Brain microvascular endothelial cell (primary cell): ENCODE data around the gene PRTFDC1.

Source experiments
- DNase-seq: peaks from one replicate; pipeline ENCODE4 v3.0.0-alpha.2; 2020
- H3K27ac ChIP-seq: fragments of 250-450 bp; sonication (Bioruptor Pico); 2 replicates; pipeline ENCODE4 v1.5.1; 2020; ENCODE audit warnings: mild to moderate bottlenecking, moderate library complexity
- H3K27me3 ChIP-seq: fragments of 250-450 bp; sonication (Bioruptor Pico); replicated peaks from 2 replicates; pipeline ENCODE4 v1.5.1; 2020; ENCODE audit warnings: mild to moderate bottlenecking
- H3K36me3 ChIP-seq: fragments of 250-450 bp; sonication (Bioruptor Pico); replicated peaks from 2 replicates; pipeline ENCODE4 v1.5.1; 2020; ENCODE audit warnings: mild to moderate bottlenecking
- H3K4me3 ChIP-seq: 2 replicates; pipeline ENCODE4 v1.5.1; 2011; ENCODE audit warnings: low read depth, mild to moderate bottlenecking, control low read depth, low read length, moderate library complexity
- CTCF ChIP-seq: IDR thresholded peaks from 2 replicates; pipeline ENCODE4 v1.5.1; 2011; ENCODE audit warnings: low read depth, mild to moderate bottlenecking, moderate library complexity, low read length, control low read depth, inconsistent platforms; ENCODE audit errors: missing control alignments
- in situ Hi-C: cut with HindIII; loops from 2 replicates; pipeline ENCODE4 v1.10.0; 2017; ENCODE audit warnings: low sequenced_read_pairs, low pct_ligation_motif_present

PRTFDC1 gene

GRCh38 chr10:24947304-24948097, 4.9 kb downstream of the PRTFDC1 start:
- no peak overlapping the region for H3K27ac ChIP-seq
- DNase-seq = peak; percentile 32
- no peak for TF ChIP-seq CTCF
- no peak overlapping the region for H3K4me3 ChIP-seq
- H3K27me3 ChIP-seq = no peaks in the 10 kb centered on the region
- in situ Hi-C loops = no loop called here
- no peaks in the 10 kb centered on the region for H3K36me3 ChIP-seq

GRCh38 chr10:24944512-24945255, 7.7 kb downstream of the PRTFDC1 start:
- H3K4me3 ChIP-seq = no peak overlapping the region
- peak; percentile 19 for DNase-seq

GRCh38 chr10:24938525-24938924, 13.9 kb downstream of the PRTFDC1 start:
- no peaks in the 10 kb centered on the region for H3K36me3 ChIP-seq
- TF ChIP-seq CTCF = no peak
- H3K27me3 ChIP-seq = no peaks in the 10 kb centered on the region
- in situ Hi-C loops = no loop called here
- DNase-seq = no peak
- no peak overlapping the region for H3K4me3 ChIP-seq
- H3K27ac ChIP-seq = no peak overlapping the region

More at GRCh38 chr10:24944512-24945255, 7.7 kb downstream of the PRTFDC1 start:
- H3K27ac ChIP-seq = no peak overlapping the region
- in situ Hi-C loops = no loop called here
- no peaks in the 10 kb centered on the region for H3K27me3 ChIP-seq
- TF ChIP-seq CTCF = peak; percentile 14
- no peaks in the 10 kb centered on the region for H3K36me3 ChIP-seq

- no peak for TF ChIP-seq CTCF
- no peak for DNase-seq
- Histone ChIP-seq H3K27me3 (no peaks in the 10 kb centered on the region), H3K27ac (no peak overlapping the region), H3K36me3 (no peaks in the 10 kb centered on the region), H3K4me3 (no peak overlapping the region)
- in situ Hi-C loops = no loop called here
These were observed 14.3 kb downstream of the PRTFDC1 start for GRCh38 chr10:24938076-24938475.

GRCh38 chr10:24935504-24936292, 16.7 kb downstream of the PRTFDC1 start:
- in situ Hi-C loops = no loop called here
- H3K27ac ChIP-seq = no peak overlapping the region

More at GRCh38 chr10:24935504-24936292, 16.7 kb downstream of the PRTFDC1 start:
- no peaks in the 10 kb centered on the region for H3K36me3 ChIP-seq
- no peak for TF ChIP-seq CTCF
- no peak overlapping the region for H3K4me3 ChIP-seq
- no peak for DNase-seq
- H3K27me3 ChIP-seq = no peaks in the 10 kb centered on the region
